HepG2 (cell line): ENCODE measurements around the gene CNOT1. TPM values are rescaled to one million over a fixed set of nuclear protein-coding genes. Genes with fewer than 3 reads are reported as not detected.

Experiments
- AGO2 ChIP-seq: fragments of 200-400 bp; formaldehyde crosslinking; optimal IDR thresholded peaks from 2 replicates; pipeline ENCODE3; 2017; ENCODE audit warnings: mild to moderate bottlenecking, low read depth, low read length, moderate library complexity
- BRD4 ChIP-seq: sonication (generic); formaldehyde crosslinking; IDR thresholded peaks from 2 replicates; pipeline ENCODE4 v1.4.0; 2020; ENCODE audit warnings: missing genetic modification reagents
- EHMT2 ChIP-seq: fragments of 200-600 bp; sonication (generic); IDR thresholded peaks from 2 replicates; pipeline ENCODE4 v1.7.0; 2017; ENCODE audit warnings: antibody characterized with exemption, low read depth, low read length, borderline replicate concordance
- ELF3 ChIP-seq: IDR thresholded peaks from 2 replicates; pipeline ENCODE4 v1.6.1; 2016; ENCODE audit warnings: missing genetic modification reagents, missing compliant biosample characterization
- GABPB1 ChIP-seq: IDR thresholded peaks from 2 replicates; pipeline ENCODE4 v1.6.1; 2016; ENCODE audit warnings: mild to moderate bottlenecking, missing genetic modification reagents, moderate library complexity, missing compliant biosample characterization
- MAF1 ChIP-seq: sonication (generic); formaldehyde crosslinking; IDR thresholded peaks from 2 replicates; pipeline ENCODE4 v1.5.0; 2020; ENCODE audit warnings: missing genetic modification reagents, borderline replicate concordance
- MED1 ChIP-seq: sonication (generic); formaldehyde crosslinking; IDR thresholded peaks from 2 replicates; pipeline ENCODE4 v1.4.0; 2020; ENCODE audit warnings: missing genetic modification reagents
- MYC ChIP-seq: sonication (generic); formaldehyde crosslinking; IDR thresholded peaks from 2 replicates; pipeline ENCODE4 v1.9.0; 2021; ENCODE audit warnings: missing genetic modification reagents, borderline replicate concordance
- MYPOP ChIP-seq: sonication (generic); formaldehyde crosslinking; IDR thresholded peaks from 2 replicates; pipeline ENCODE4 v1.8.1; 2023; ENCODE audit warnings: mild to moderate bottlenecking, moderate library complexity, missing genetic modification reagents
- SAP130 ChIP-seq: IDR thresholded peaks from 2 replicates; pipeline ENCODE4 v1.6.1; 2016; ENCODE audit warnings: low read depth
- ZBTB38 ChIP-seq: sonication (generic); formaldehyde crosslinking; IDR thresholded peaks from 2 replicates; pipeline ENCODE4 v1.5.1; 2020; ENCODE audit warnings: mild to moderate bottlenecking, missing genetic modification reagents
- ZBTB7A ChIP-seq: sonication (generic); formaldehyde crosslinking; IDR thresholded peaks from 2 replicates; pipeline ENCODE4 v1.8.0; 2022; ENCODE audit warnings: mild to moderate bottlenecking, missing genetic modification reagents
- ZFX ChIP-seq: sonication (generic); formaldehyde crosslinking; IDR thresholded peaks from 2 replicates; pipeline ENCODE4 v1.4.0; 2020; ENCODE audit warnings: mild to moderate bottlenecking, low read depth, missing genetic modification reagents, moderate library complexity
- ZNF12 ChIP-seq: sonication (generic); formaldehyde crosslinking; IDR thresholded peaks from 2 replicates; pipeline ENCODE4 v1.5.0; 2020; ENCODE audit warnings: missing genetic modification reagents
- ZNF451 ChIP-seq: sonication (generic); formaldehyde crosslinking; IDR thresholded peaks from 2 replicates; pipeline ENCODE4 v1.5.0; 2020; ENCODE audit warnings: mild to moderate bottlenecking, missing genetic modification reagents
- ZNF501 ChIP-seq: sonication (generic); formaldehyde crosslinking; IDR thresholded peaks from 2 replicates; pipeline ENCODE4 v1.5.1; 2020; ENCODE audit warnings: mild to moderate bottlenecking, moderate library complexity, missing genetic modification reagents
- ZNF512B ChIP-seq: sonication (generic); formaldehyde crosslinking; IDR thresholded peaks from 2 replicates; pipeline ENCODE4 v1.5.1; 2020; ENCODE audit warnings: missing genetic modification reagents, mild to moderate bottlenecking, borderline replicate concordance
- polyA plus RNA-seq, 8 experiments: library from polyadenylated mRNA; depleted of rRNA in 3 of 8; stranded (reverse) in 7 of 8; unstranded in 1 of 8; fragments of >200 nt; fragmentation: Illumina TruSeq in 4 of 8; extraction: Trizol in 4 of 8; gene quantifications; 2 replicates each; pipeline versions ENCODE4 v1.2.1 to v1.2.3, GENCODE V29; 2011 to 2016; ENCODE audit warnings: low read depth in 4 of 8, missing spikeins in 1 of 8, mixed read lengths in 1 of 8; ENCODE audit not compliant: insufficient read depth in 1 of 8
- total RNA-seq, 5 experiments: library from RNA; depleted of rRNA; stranded (reverse); fragments of >200 nt; fragmentation: Illumina TruSeq; extraction: Trizol; gene quantifications; 2 replicates each; pipeline ENCODE4 v1.2.3, GENCODE V29; 2016; ENCODE audit warnings: low read depth in 1 of 5
- TF ChIP-seq, protein P1 (sequence below): sonication (generic); formaldehyde crosslinking; IDR thresholded peaks from 2 replicates; pipeline ENCODE4 v1.5.1; 2020; ENCODE audit warnings: mild to moderate bottlenecking, missing genetic modification reagents, moderate library complexity
- TF ChIP-seq, protein P2 (sequence below): sonication (generic); formaldehyde crosslinking; IDR thresholded peaks from 2 replicates; pipeline ENCODE4 v1.5.0; 2020; ENCODE audit warnings: mild to moderate bottlenecking, missing genetic modification reagents, moderate library complexity

Gene CNOT1
- total and polyA plus RNA-seq, 2 of the 13 experiments (the other 11 are each of a cell fraction or from before 2014, with no cell fraction given): 188 to 232 TPM

- TF ChIP-seq, protein P1, sequence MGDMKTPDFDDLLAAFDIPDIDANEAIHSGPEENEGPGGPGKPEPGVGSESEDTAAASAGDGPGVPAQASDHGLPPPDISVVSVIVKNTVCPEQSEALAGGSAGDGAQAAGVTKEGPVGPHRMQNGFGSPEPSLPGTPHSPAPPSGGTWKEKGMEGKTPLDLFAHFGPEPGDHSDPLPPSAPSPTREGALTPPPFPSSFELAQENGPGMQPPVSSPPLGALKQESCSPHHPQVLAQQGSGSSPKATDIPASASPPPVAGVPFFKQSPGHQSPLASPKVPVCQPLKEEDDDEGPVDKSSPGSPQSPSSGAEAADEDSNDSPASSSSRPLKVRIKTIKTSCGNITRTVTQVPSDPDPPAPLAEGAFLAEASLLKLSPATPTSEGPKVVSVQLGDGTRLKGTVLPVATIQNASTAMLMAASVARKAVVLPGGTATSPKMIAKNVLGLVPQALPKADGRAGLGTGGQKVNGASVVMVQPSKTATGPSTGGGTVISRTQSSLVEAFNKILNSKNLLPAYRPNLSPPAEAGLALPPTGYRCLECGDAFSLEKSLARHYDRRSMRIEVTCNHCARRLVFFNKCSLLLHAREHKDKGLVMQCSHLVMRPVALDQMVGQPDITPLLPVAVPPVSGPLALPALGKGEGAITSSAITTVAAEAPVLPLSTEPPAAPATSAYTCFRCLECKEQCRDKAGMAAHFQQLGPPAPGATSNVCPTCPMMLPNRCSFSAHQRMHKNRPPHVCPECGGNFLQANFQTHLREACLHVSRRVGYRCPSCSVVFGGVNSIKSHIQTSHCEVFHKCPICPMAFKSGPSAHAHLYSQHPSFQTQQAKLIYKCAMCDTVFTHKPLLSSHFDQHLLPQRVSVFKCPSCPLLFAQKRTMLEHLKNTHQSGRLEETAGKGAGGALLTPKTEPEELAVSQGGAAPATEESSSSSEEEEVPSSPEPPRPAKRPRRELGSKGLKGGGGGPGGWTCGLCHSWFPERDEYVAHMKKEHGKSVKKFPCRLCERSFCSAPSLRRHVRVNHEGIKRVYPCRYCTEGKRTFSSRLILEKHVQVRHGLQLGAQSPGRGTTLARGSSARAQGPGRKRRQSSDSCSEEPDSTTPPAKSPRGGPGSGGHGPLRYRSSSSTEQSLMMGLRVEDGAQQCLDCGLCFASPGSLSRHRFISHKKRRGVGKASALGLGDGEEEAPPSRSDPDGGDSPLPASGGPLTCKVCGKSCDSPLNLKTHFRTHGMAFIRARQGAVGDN (CRISPR knock-in tag): peak; percentile 63
- TF ChIP-seq EHMT2: no peak
- TF ChIP-seq ZNF451 (CRISPR knock-in tag): 0 out of 2 replicates have a peak, but pooled peaks have one; percentile 46
- no peak for TF ChIP-seq ZNF12 (CRISPR knock-in tag)
- peak; percentile 81; the same call in 1 of the 2 replicates for TF ChIP-seq MYPOP (CRISPR knock-in tag)
- TF ChIP-seq ZNF512B (CRISPR knock-in tag): no peak
- no peak for TF ChIP-seq BRD4 (CRISPR knock-in tag)
- peak; percentile 39; the same call in 1 of the 2 replicates for TF ChIP-seq ZFX (CRISPR knock-in tag)
- no peak for TF ChIP-seq MAF1 (CRISPR knock-in tag)
- TF ChIP-seq, protein P2, sequence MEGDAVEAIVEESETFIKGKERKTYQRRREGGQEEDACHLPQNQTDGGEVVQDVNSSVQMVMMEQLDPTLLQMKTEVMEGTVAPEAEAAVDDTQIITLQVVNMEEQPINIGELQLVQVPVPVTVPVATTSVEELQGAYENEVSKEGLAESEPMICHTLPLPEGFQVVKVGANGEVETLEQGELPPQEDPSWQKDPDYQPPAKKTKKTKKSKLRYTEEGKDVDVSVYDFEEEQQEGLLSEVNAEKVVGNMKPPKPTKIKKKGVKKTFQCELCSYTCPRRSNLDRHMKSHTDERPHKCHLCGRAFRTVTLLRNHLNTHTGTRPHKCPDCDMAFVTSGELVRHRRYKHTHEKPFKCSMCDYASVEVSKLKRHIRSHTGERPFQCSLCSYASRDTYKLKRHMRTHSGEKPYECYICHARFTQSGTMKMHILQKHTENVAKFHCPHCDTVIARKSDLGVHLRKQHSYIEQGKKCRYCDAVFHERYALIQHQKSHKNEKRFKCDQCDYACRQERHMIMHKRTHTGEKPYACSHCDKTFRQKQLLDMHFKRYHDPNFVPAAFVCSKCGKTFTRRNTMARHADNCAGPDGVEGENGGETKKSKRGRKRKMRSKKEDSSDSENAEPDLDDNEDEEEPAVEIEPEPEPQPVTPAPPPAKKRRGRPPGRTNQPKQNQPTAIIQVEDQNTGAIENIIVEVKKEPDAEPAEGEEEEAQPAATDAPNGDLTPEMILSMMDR (CRISPR knock-in tag): peak; percentile 9; the same call in 1 of the 2 replicates
- peak; percentile 64; the same call in 1 of the 2 replicates for TF ChIP-seq GABPB1 (CRISPR knock-in tag)
- peak; percentile 30 for TF ChIP-seq AGO2
- 0 out of 2 replicates have a peak, but pooled peaks have one; percentile 25 for TF ChIP-seq ZBTB38 (CRISPR knock-in tag)
- TF ChIP-seq ZNF501 (CRISPR knock-in tag): peak; percentile 64; the same call in 1 of the 2 replicates
- 0 out of 2 replicates have a peak, but pooled peaks have one; percentile 28 for TF ChIP-seq MED1 (CRISPR knock-in tag)
- TF ChIP-seq ZBTB7A: no peak; the same call in none of the 2 replicates
- TF ChIP-seq SAP130 (CRISPR knock-in tag): peak; percentile 57
- no peak; the same call in 1 of the 2 replicates for TF ChIP-seq MYC (CRISPR knock-in tag)
- no peak for TF ChIP-seq ELF3 (CRISPR knock-in tag)
These were observed 128.1 kb downstream of the CNOT1 start (continued) for GRCh38 chr16:58501242-58502131.
